LNCaP clone FGC (cell line): ENCODE measurements around the gene ZCCHC13.
"Not testable (repeated sequence)": the region's sequence is repeated elsewhere in the genome, so short reads cannot be mapped to it uniquely, and the experiment has no call there.

Experiments used
- DNase-seq: peaks from one replicate; pipeline ENCODE4 v3.0.0-alpha.2; 2011; ENCODE audit warnings: low read depth
- H3K4me3 ChIP-seq: 2 replicates; pipeline ENCODE4 v1.5.1; 2011; ENCODE audit warnings: mild to moderate bottlenecking, low read depth, low read length, control low read depth
- CTCF ChIP-seq: IDR thresholded peaks from 2 replicates; pipeline ENCODE4 v1.5.1; 2012; ENCODE audit warnings: mild to moderate bottlenecking; ENCODE audit not compliant: control insufficient read depth, insufficient read depth; ENCODE audit errors: extremely low read depth

ZCCHC13 gene

GRCh38 chrX:74304016-74304415, at the start of gene ZCCHC13:
Gene ZCCHC13 (plus strand): TSS chrX:74304180. CDS start chrX:74304267, 87 bp downstream.
- no peak for DNase-seq
- no peak for TF ChIP-seq CTCF
- H3K4me3 ChIP-seq, result no peak within 1 kb of the TSS

- not testable (repeated sequence) for DNase-seq, H3K4me3 ChIP-seq
These were observed 45.9 kb upstream of the ZCCHC13 start for GRCh38 chrX:74258111-74258510.

- no peak for DNase-seq
- no peak overlapping the region for H3K4me3 ChIP-seq
- no peak for TF ChIP-seq CTCF
These were observed 44.0 kb upstream of the ZCCHC13 start for GRCh38 chrX:74259885-74260491.

- no peak overlapping the region for H3K4me3 ChIP-seq
- no peak for TF ChIP-seq CTCF
These were observed 41.3 kb upstream of the ZCCHC13 start for GRCh38 chrX:74262452-74263209.

GRCh38 chrX:74270393-74270792, 33.6 kb upstream of the ZCCHC13 start:
- no peak for TF ChIP-seq CTCF
- H3K4me3 ChIP-seq, result no peak overlapping the region
- DNase-seq, result no peak

More at GRCh38 chrX:74262452-74263209, 41.3 kb upstream of the ZCCHC13 start:
- DNase-seq, result no peak

DNA sequence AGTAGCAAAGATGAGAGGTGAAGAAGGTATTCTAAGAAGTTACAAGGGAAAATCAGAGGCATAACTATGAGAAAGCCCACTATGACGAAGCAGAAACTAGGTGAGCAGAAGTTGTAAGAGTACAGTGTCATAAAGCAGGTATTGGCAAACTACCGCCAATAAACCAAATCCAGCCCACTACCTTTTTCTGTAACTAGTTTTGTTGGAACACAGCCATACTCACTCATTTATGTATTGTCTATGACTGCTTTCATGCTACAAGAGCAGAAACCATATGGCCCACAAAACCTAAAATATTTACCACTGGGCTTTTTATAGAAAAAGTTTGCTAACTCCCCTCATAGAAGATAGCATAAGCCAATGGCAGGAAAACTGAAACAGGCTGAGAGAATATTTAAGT, 31.8 kb upstream of the ZCCHC13 start:
- DNase-seq, result no peak
- TF ChIP-seq CTCF, result no peak
- H3K4me3 ChIP-seq, result no peak overlapping the region

- H3K4me3 ChIP-seq, result no peak overlapping the region
These were observed 29.5 kb upstream of the ZCCHC13 start for GRCh38 chrX:74274516-74274915.

More at GRCh38 chrX:74274516-74274915, 29.5 kb upstream of the ZCCHC13 start:
- DNase-seq, result no peak
- no peak for TF ChIP-seq CTCF
